Glutamatergic neuron (in vitro differentiated cells): ENCODE data around the gene SH3GLB1. TPM values are rescaled to one million over a fixed set of nuclear protein-coding genes. Genes with fewer than 3 reads are reported as not detected.

Experiments
- DNase-seq: peaks from one replicate; pipeline ENCODE4 v3.0.0; 2022
- H3K27ac Mint-ChIP-seq: one replicate; pipeline ENCODE4 v1.8.0; 2020; ENCODE audit warnings: mild to moderate bottlenecking, mixed read lengths, inconsistent platforms; ENCODE audit not compliant: unreplicated experiment
- H3K27me3 Mint-ChIP-seq: one replicate; pipeline ENCODE4 v1.8.0; 2020; ENCODE audit warnings: mild to moderate bottlenecking, moderate library complexity, mixed read lengths, inconsistent platforms; ENCODE audit not compliant: unreplicated experiment
- H3K36me3 Mint-ChIP-seq: one replicate; pipeline ENCODE4 v1.8.0; 2020; ENCODE audit warnings: mild to moderate bottlenecking, mixed read lengths, inconsistent platforms; ENCODE audit not compliant: unreplicated experiment
- H3K4me1 Mint-ChIP-seq: one replicate; pipeline ENCODE4 v1.8.0; 2020; ENCODE audit warnings: mild to moderate bottlenecking, low read depth, mixed read lengths, inconsistent platforms; ENCODE audit not compliant: unreplicated experiment
- H3K4me3 Mint-ChIP-seq: one replicate; pipeline ENCODE4 v1.8.0; 2020; ENCODE audit warnings: mild to moderate bottlenecking, mixed read lengths, inconsistent platforms; ENCODE audit not compliant: unreplicated experiment
- H3K9me3 Mint-ChIP-seq: one replicate; pipeline ENCODE4 v1.8.0; 2020; ENCODE audit warnings: mild to moderate bottlenecking, moderate library complexity, mixed read lengths, inconsistent platforms; ENCODE audit not compliant: unreplicated experiment
- total RNA-seq: library from RNA; stranded (reverse); fragmentation: NEBNext Ultra II Directional; extraction: Animal tissue kit (Norgen Biotek cat#: 25700); gene quantifications from one replicate; pipeline ENCODE4 v1.2.1, GENCODE V29; 2021; ENCODE audit not compliant: unreplicated experiment
- TF ChIP-seq, protein P1 (sequence below): fragments of 200-600 bp; sonication (generic); IDR thresholded peaks from one replicate; pipeline ENCODE4 v1.5.0; 2021; ENCODE audit not compliant: partially characterized antibody, unreplicated experiment

Gene SH3GLB1
- total RNA-seq, 1 donor from 2014 or later = 113 TPM

DNA sequence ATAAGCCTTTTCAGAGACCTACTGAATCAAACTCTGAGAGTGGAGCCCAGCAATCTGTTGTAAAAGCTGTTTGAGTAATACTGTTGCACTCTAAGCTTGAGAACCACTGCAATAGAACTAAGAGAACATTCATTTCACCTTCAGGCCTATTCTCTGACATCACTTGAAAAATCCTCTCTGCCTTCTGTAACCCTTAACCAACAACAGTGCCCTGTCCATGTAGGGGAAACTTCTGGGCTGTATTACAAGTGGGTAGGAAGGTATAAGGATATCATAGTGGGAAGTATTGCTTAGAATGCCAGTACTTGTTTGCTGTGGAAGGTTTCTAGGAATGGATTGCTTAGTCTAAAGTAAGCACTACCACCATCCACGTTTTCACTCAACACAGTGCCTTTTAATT, 42.9 kb downstream of the SH3GLB1 start:
- Mint-ChIP-seq H3K4me1 (peaks cover 3% of the 10 kb centered on the region), H3K4me3 (no peak overlapping the region), H3K36me3 (no peaks in the 10 kb centered on the region), H3K27ac (no peak overlapping the region), H3K9me3 (no peaks in the 10 kb centered on the region), H3K27me3 (no peaks in the 10 kb centered on the region)
- TF ChIP-seq, protein P1, sequence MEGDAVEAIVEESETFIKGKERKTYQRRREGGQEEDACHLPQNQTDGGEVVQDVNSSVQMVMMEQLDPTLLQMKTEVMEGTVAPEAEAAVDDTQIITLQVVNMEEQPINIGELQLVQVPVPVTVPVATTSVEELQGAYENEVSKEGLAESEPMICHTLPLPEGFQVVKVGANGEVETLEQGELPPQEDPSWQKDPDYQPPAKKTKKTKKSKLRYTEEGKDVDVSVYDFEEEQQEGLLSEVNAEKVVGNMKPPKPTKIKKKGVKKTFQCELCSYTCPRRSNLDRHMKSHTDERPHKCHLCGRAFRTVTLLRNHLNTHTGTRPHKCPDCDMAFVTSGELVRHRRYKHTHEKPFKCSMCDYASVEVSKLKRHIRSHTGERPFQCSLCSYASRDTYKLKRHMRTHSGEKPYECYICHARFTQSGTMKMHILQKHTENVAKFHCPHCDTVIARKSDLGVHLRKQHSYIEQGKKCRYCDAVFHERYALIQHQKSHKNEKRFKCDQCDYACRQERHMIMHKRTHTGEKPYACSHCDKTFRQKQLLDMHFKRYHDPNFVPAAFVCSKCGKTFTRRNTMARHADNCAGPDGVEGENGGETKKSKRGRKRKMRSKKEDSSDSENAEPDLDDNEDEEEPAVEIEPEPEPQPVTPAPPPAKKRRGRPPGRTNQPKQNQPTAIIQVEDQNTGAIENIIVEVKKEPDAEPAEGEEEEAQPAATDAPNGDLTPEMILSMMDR = no peak
- DNase-seq = no peak

DNA sequence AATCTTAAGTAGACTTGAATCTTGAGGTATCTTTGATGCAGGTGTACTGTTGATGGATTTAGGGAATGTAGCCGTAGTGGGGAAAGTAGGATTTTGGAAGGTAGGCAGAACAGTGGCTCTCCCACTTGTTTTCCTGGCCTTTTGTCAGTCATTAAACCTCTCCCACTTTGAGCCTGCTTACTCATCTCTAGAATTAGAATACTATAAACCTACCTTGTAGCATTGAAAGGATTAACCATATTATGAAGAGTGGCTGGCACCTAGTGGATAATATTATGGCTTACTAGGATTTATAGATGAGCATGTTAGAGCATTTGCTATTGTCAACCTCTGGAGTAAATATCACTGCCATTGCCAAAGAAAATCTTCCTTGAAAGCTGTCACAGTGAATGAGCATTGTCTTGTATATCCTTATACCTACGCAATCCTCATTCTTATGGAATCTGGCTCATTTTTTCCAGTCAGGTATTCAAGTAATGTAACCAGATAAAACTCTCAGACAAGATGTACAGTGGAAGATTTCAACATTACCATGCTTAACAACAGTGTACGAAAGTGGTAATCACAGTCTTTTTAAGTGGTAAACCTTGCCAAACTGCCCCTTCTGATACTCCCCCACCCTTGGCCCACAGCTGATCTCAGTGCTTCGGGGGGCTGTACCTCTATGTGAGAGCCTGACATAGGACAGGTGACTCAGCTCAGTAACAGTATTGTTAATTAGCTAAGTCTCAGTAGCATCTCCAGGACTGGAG, 44.4 kb downstream of the SH3GLB1 start:
- Mint-ChIP-seq H3K4me3 (no peak overlapping the region), H3K36me3 (no peaks in the 10 kb centered on the region), H3K27me3 (no peaks in the 10 kb centered on the region), H3K4me1 (peaks cover 3% of the 10 kb centered on the region), H3K27ac (no peak overlapping the region), H3K9me3 (no peaks in the 10 kb centered on the region)
- no peak for DNase-seq
- TF ChIP-seq, protein P1 = no peak

DNA sequence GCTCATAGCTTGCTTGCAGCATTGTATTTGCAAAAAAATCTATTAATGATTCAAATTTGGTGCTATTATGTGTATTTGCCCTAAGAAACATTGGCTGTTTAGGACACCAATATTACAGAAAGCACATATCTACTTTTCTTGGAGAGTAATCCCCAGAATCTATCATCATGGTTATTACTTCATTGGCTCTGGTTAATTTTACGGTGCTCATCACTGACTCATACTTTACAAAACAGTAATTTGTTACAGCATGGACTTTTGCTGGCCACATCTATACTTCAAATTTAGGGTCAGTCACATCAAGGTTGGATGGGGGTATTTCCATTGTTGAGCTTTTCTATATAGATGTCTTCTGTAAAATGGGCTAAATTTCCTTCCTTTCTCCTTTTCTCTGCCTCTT, 45.7 kb downstream of the SH3GLB1 start:
- Mint-ChIP-seq H3K27ac (no peak overlapping the region), H3K4me1 (peaks cover 3% of the 10 kb centered on the region), H3K4me3 (no peak overlapping the region), H3K27me3 (no peaks in the 10 kb centered on the region), H3K36me3 (no peaks in the 10 kb centered on the region), H3K9me3 (no peaks in the 10 kb centered on the region)
- TF ChIP-seq, protein P1 = no peak
- no peak for DNase-seq

DNA sequence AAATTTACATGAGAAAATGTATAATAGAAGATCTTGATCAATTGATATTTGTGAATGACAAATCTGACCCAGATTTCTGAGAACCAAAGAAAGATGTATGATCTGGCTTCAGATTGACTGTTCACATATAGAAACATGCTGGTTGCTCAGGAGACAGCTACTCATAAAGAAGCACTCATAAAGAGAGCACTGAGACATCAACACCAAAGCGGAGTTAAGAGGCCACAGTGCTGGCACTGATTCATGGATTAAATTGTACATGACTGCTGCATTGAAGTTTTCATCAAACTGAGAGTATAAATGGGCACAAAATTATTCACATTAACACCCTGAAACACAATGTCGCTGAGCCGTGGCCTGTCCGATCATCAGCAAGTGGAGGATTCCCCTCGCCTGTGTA, 46.2 kb downstream of the SH3GLB1 start:
- DNase-seq = no peak
- Mint-ChIP-seq H3K27ac (no peak overlapping the region), H3K4me3 (no peak overlapping the region)

DNA sequence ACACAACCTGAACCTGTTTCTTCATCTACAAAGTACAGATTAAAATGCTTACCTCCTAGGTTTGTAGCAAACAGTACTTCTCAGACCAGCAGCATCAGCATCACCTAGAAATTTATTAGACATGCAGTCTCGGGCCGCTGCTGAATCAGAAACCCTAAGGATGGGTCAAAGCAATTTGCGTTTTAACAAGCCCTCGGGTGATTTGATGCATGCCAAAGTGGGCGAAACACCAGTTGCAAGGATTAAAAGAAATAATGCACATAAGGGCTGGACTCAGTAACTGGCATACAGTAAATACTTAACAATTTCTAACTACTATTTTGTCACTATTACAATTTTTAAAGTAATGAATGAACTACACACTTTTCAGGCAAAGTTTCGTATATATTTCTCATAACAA, 47.5 kb downstream of the SH3GLB1 start:
- TF ChIP-seq, protein P1 = no peak
- no peaks in the 10 kb centered on the region for H3K9me3 Mint-ChIP-seq
- no peak overlapping the region for H3K27ac Mint-ChIP-seq
- no peak overlapping the region for H3K4me3 Mint-ChIP-seq
- H3K4me1 Mint-ChIP-seq = peaks cover 3% of the 10 kb centered on the region
- H3K36me3 Mint-ChIP-seq = no peaks in the 10 kb centered on the region
- DNase-seq = no peak
- no peaks in the 10 kb centered on the region for H3K27me3 Mint-ChIP-seq

More for the DNA sequence above, 46.2 kb downstream of the SH3GLB1 start:
- TF ChIP-seq, protein P1 = no peak
- peaks cover 3% of the 10 kb centered on the region for H3K4me1 Mint-ChIP-seq
- no peaks in the 10 kb centered on the region for H3K36me3 Mint-ChIP-seq
- H3K9me3 Mint-ChIP-seq = no peaks in the 10 kb centered on the region
- H3K27me3 Mint-ChIP-seq = no peaks in the 10 kb centered on the region
